AG09309 (cell line): ENCODE results near the gene CDH24.

ENCODE experiments used
- DNase-seq: peaks from one replicate; pipeline ENCODE4 v3.0.0-alpha.2; 2010; ENCODE audit warnings: low read depth
- H3K4me3 ChIP-seq: 2 replicates; pipeline ENCODE4 v1.5.1; 2011; ENCODE audit warnings: mild to moderate bottlenecking, low read depth, low read length, moderate library complexity; ENCODE audit not compliant: control insufficient read depth
- TF ChIP-seq, protein P1 (sequence below): IDR thresholded peaks from 2 replicates; pipeline ENCODE4 v1.5.1; 2011; ENCODE audit warnings: mild to moderate bottlenecking, low read depth, low read length, inconsistent platforms; ENCODE audit not compliant: insufficient read depth, control insufficient read depth; ENCODE audit errors: missing control alignments

Gene CDH24

DNA sequence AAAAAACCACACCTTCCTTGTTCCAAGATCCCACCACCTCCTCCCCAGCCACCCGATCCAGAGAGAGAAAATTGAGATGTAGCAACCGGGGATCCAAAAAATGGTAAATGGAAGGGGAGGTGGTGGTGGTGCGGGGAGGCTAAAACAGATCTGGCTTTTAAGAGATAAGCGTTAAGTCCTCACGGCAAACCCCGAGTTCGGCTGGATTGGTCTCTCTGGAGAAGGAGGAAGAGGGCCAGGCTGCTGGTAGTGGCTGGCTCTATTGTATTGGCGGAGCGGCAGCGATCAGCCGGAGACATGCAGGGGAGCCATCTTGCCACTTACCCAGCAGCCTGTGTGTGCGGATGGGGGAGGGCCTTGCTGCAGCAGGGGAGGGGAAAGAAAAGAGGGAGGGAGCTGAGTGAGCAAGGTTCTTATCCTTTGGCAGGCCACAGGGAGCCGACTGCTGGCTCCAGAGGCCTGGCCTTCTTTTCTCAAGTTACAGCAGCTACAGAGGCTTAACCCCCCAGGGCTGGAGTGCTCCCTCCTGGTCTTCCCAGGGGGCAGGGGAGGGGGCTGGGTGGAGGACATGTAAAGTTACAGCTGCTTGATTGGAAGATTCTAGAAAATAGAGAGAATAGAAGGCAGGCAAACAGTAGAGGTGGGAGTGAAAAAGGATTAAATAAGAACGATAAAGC lies 14.1 kb upstream of the CDH24 start:
- DNase-seq: peak; percentile 73
- peak overlapping the region; percentile 95 for H3K4me3 ChIP-seq
- TF ChIP-seq, protein P1, sequence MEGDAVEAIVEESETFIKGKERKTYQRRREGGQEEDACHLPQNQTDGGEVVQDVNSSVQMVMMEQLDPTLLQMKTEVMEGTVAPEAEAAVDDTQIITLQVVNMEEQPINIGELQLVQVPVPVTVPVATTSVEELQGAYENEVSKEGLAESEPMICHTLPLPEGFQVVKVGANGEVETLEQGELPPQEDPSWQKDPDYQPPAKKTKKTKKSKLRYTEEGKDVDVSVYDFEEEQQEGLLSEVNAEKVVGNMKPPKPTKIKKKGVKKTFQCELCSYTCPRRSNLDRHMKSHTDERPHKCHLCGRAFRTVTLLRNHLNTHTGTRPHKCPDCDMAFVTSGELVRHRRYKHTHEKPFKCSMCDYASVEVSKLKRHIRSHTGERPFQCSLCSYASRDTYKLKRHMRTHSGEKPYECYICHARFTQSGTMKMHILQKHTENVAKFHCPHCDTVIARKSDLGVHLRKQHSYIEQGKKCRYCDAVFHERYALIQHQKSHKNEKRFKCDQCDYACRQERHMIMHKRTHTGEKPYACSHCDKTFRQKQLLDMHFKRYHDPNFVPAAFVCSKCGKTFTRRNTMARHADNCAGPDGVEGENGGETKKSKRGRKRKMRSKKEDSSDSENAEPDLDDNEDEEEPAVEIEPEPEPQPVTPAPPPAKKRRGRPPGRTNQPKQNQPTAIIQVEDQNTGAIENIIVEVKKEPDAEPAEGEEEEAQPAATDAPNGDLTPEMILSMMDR: no peak

DNA sequence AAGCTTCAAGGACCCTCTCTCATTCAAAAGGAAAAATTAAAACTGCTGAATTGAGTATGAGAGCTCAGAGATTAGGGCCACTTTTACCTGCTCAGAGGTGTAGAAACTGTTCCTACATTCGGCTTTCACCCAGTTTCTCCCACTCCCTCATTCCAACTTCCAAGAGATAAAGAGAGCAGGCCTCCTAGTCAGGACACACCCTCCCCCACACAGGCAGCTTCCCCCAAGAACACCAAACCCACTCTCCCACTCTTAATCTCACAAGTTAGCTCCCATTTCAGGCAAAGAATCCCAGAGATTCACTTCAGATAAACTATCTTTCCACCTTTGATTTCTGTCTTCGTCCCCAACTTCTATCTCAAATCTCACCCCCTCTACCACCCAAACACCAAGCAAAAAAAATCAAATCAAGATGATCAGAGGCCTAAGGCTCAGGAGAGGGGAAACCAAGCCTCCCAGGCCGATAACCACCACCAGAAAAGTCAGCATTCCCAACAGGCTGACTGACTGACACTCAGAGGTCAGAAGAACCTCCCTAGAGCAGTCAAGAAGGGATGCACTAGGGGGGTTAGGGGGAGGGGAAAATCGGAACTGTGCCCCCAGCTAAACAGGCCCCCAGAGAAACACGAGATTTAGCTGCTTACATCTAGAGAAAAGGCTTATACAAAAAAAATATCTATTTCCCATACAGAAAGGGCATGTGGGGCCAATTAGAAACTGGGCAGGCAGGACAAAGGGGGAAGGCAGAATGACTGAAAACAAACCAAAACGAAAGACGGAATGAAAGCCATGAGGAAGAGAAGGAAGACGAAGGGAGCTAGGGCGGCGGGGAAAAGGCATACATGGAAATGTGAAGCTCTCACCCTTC lies 13.2 kb upstream of the CDH24 start:
- no peak for DNase-seq
- TF ChIP-seq, protein P1: no peak
- peak overlapping the region; percentile 95 for H3K4me3 ChIP-seq

DNA sequence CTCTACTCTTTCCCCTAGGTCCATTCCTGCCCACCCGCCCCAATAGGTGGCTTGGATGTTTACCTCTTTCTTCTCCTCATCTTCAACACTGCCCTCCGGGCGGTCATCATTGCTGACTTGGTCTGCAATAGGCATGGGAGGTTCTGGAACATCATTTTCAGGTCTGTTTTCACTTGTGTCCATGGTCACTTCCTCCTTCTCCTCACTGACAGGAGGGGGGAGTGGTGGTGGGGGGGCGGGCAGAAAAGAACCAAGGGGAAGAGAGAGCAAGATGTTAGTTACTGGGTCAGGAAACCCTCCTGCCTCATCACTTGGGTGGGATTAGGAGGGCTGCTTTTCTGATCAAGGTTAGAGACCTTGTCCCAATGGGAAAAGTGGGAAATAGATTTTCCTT lies 12.1 kb upstream of the CDH24 start:
- TF ChIP-seq, protein P1: no peak
- no peak for DNase-seq
- H3K4me3 ChIP-seq: no peak overlapping the region

DNA sequence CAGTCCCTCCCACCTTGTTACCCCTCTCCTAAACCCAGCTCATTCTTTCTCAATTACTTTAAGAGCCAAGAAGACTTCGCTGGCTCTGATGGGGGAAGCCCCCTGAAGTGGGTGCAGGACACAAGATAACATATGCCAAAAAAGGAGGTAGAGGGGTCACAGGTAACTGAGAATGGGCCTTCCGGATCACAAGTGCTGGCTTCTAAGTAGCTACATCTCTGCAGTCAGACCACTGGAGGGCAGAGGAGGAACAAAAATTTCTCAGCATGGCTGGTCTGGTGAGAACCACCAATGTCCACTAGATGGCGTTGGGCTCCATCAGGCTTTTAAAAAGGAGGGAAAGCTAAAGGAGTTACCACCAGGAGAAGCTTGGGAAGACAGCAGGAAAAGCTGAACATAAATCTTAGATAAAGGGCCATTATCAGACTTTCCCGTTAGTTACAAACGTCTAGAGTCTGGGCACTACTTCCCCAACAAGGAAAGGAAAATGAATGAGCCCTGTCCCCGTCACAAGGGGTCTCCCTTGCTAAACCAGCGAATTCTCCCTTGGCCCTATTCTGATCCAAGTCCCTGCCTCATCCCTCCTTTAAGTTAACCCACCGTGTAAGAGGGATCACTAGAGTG lies 11.6 kb upstream of the CDH24 start:
- peak; percentile 81 for DNase-seq
- H3K4me3 ChIP-seq: no peak overlapping the region; the same call in 1 of the 2 replicates
- TF ChIP-seq, protein P1: peak; percentile 98

DNA sequence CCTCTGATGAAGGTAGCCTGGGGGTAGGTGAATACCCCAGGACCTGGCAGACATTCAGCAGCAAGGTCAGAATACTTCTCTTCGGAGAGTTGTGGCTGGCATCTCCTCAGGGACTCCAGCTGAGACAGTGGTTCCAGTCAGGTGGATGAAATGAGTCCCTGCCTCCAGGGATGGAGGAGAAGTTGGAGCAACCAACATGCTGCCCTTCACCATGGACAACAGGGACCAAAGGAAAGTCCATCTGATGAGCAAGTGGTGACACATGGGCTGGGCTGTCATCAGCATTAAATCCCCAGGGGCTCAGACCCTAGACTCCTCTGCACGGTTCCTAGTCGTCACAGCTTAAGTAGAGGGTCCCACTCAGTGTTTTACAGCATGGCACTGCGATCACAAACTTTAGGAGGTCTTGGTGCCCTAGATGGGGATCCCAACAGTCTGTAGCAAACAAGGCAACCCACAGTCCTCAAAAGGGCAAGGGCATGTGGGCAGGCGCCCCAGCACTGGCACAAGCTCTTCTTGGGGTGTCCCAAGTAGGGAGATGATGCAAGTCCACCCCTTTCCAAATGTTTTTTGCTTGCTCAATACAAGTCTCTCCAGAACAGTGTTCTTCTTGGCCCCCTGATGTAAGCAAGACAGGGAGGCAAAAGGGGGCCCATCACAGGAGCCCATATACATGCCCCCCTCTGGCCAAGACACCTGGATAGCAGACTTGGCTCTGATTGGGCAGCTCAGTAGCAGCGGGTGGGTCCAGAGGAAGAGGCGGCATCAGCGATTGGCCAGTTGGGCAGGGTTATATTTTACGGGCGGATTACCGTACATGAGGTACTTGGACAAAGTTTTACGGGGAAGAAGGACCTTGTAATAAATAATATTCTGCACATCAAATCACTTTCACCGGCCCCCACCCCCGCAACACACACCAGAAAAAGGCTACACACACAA lies 10.8 kb upstream of the CDH24 start:
- no peak overlapping the region; the same call in 1 of the 2 replicates for H3K4me3 ChIP-seq
- TF ChIP-seq, protein P1: no peak
- no peak for DNase-seq
